Hematopoietic multipotent progenitor cell (in vitro differentiated cells): ENCODE results near the gene DIO1. TPM values are rescaled to one million over a fixed set of nuclear protein-coding genes. Genes with fewer than 3 reads are reported as not detected.

ENCODE experiments used
- total RNA-seq: library from RNA; depleted of rRNA; stranded (reverse); fragments of >200 nt; gene quantifications from one replicate; pipeline ENCODE4 v1.2.3, GENCODE V29; 2012

DIO1 gene
- total RNA-seq, 1 donor: not detected

Other genes starting within 250 kb of the DIO1 start
- gene GLIS1, start 155.0 kb upstream of the DIO1 start, total RNA-seq: not detected
- 22.1 TPM for gene NDC1, start 55.9 kb upstream of the DIO1 start, total RNA-seq
- gene YIPF1, start 4.4 kb upstream of the DIO1 start, total RNA-seq: 19.9 TPM
- gene IFT25, start 51.5 kb downstream of the DIO1 start, total RNA-seq: 5.9 TPM
- gene LRRC42, start 52.2 kb downstream of the DIO1 start, total RNA-seq: 8.9 TPM
- gene LDLRAD1, start 124.0 kb downstream of the DIO1 start, total RNA-seq: not detected
- 177 TPM for gene TMEM59, start 159.0 kb downstream of the DIO1 start, total RNA-seq
- gene TCEANC2, start 159.4 kb downstream of the DIO1 start, total RNA-seq: 7.5 TPM